Heart right ventricle (tissue), 16 donors: ENCODE measurements around the gene CATSPER3. TPM values are rescaled to one million over a fixed set of nuclear protein-coding genes. Genes with fewer than 3 reads are reported as not detected.

Experiments used
- ATAC-seq, 8 donors: fragments of 200-7000 bp; cut with Tn5 transposase; one replicate each; pipeline ENCODE4 v1.9.1; 2020; ENCODE audit warnings: mild to moderate bottlenecking in 8 of 8, moderate library complexity in 8 of 8, moderate number of reproducible peaks in 1 of 8
- DNase-seq, 2 donors: peaks; one replicate each; pipeline ENCODE4 v3.0.0-alpha.2; 2020
- H3K27ac ChIP-seq, 10 donors: fragments of 200-600 bp; sonication (generic) in 2 of 10; one replicate each; pipeline versions ENCODE4 v1.5.0 to v1.8.0; 2020 to 2022; ENCODE audit warnings: mild to moderate bottlenecking in 3 of 10
- H3K27me3 ChIP-seq, 7 donors: fragments of 200-600 bp; one replicate each; pipeline ENCODE4 v1.8.0; 2021 to 2022; ENCODE audit warnings: mild to moderate bottlenecking in 2 of 7
- H3K36me3 ChIP-seq, 9 donors: fragments of 200-600 bp; sonication (generic) in 1 of 9; one replicate each; pipeline versions ENCODE4 v1.5.0 to v1.8.0; 2020 to 2022; ENCODE audit warnings: mild to moderate bottlenecking in 2 of 9
- H3K4me1 ChIP-seq, 9 donors: fragments of 200-600 bp; sonication (generic) in 1 of 9; one replicate each; pipeline versions ENCODE4 v1.5.0 to v1.8.0; 2020 to 2022; ENCODE audit warnings: mild to moderate bottlenecking in 4 of 9
- H3K4me3 ChIP-seq, 10 donors: fragments of 200-600 bp; sonication (generic) in 2 of 10; one replicate each; pipeline versions ENCODE4 v1.5.0 to v1.8.0; 2020 to 2022; ENCODE audit warnings: mild to moderate bottlenecking in 7 of 10, moderate library complexity in 2 of 10
- H3K9me3 ChIP-seq, 11 donors: fragments of 200-600 bp in 10 of 11; sonication (generic) in 2 of 11; one replicate each; pipeline versions ENCODE4 v1.5.0 to v1.8.0; 2013 to 2022; ENCODE audit warnings: mild to moderate bottlenecking in 2 of 11, control low read depth in 1 of 11, moderate library complexity in 1 of 11
- WGBS, 2 donors: extraction: QIAGEN DNeasy Blood & Tissue Kit; methylation state at CpG; one replicate each; pipeline ENCODE4 v1.1.7; 2013; ENCODE audit warnings: inconsistent platforms in 1 of 2; 5-methylcytosine and 5-hydroxymethylcytosine counted together
- intact Hi-C, 10 donors: fragments of 100-400 bp; cut with DNase I; formaldehyde crosslinking; loops; one replicate each; pipeline versions ENCODE4 v1.11.1 to v1.14.2; 2022
- microRNA-seq, 2 donors: library from miRNA; unstranded; fragments of <30 nt; microRNA quantifications; one replicate each; pipeline ENCODE4 v1.2.0, GENCODE V29; 2021
- polyA plus RNA-seq, 2 donors: library from polyadenylated mRNA; stranded (reverse); fragments of 200-250 nt; gene quantifications; one replicate each; pipeline ENCODE4 v1.2.3, GENCODE V29; 2013
- total RNA-seq, 10 donors: library from RNA; stranded (reverse); fragmentation: NEBNext Ultra II Directional in 3 of 10; extraction: Animal tissue kit (Norgen Biotek cat#: 25700) in 3 of 10; gene quantifications; one replicate each; pipeline versions ENCODE4 v1.2.1 to v1.2.4, GENCODE V29; 2021 to 2023
- TF ChIP-seq, protein P1 (sequence below), 9 donors: fragments of 200-600 bp; sonication (generic) in 2 of 9; IDR thresholded peaks; one replicate each; pipeline versions ENCODE4 v1.5.0 to v1.8.0; 2021 to 2022; ENCODE audit warnings: antibody characterized with exemption in 9 of 9, mild to moderate bottlenecking in 5 of 9, moderate library complexity in 1 of 9
- donor health status: Arrhythmogenic right ventricular cardiomyopathy.
- donor health status: ischemic (EF 13 %, LVEDD 7.1; RV severe dilation, severe dysfunction).
- donor health status: healthy with polysubstance abuse.
- donor health status: DM: no; HTN: yes; CAD: no.
- donor health status: DM: no; HTN: no; CAD: no.
- donor health status: ischemic (EF 25% LVEDD 6.9; RV normal size, moderate dysfunction).
- donor health status: ischemic (EF 25% LVEDD 5.7; RV mildly dilated, moderate dysfunction).
- donor health status: healthy.
- donor health status: DM: yes; HTN: yes; CAD: no.
- donor health status: Ischemic cardiomyopathy.
- donor health status: ischemic (EF 35%, LVEDD 5.7; RV mildly dilated, moderate dysfunction).
- donor health status: nonischemic (EF 11% LVEDD 7.7; RV severe dilation, severe dysfunction).
- donor health status: DM: yes; HTN: yes; CAD: no.
- donor health status: PGD.
- donor health status: ischemic (EF 29% LVEDD 5.4; RV normal size, mild dysfunction).
- donor health status: nonischemic (EF 23%, LVEDD 6.1; RV moderate dilation, normal function).

Gene CATSPER3
- total and polyA plus RNA-seq, 12 donors: 0.37 to 1.1 (median 0.72) TPM

- WGBS, 2 donors: 85 to 93% methylated on average over 6 of the region's 6 CpGs
- H3K36me3 ChIP-seq: no peaks in the 10 kb centered on the region
Observed at GRCh38 chr5:135061001-135061400, 93.3 kb downstream of the CATSPER3 start.

More at GRCh38 chr5:135061001-135061400, 93.3 kb downstream of the CATSPER3 start:
- intact Hi-C loops: no loop called here
- no peaks in the 10 kb centered on the region for H3K9me3 ChIP-seq
- H3K27me3 ChIP-seq: peaks cover 0 to 40% (median 5%) of the 10 kb centered on the region in 7 donors
- TF ChIP-seq, protein P1, sequence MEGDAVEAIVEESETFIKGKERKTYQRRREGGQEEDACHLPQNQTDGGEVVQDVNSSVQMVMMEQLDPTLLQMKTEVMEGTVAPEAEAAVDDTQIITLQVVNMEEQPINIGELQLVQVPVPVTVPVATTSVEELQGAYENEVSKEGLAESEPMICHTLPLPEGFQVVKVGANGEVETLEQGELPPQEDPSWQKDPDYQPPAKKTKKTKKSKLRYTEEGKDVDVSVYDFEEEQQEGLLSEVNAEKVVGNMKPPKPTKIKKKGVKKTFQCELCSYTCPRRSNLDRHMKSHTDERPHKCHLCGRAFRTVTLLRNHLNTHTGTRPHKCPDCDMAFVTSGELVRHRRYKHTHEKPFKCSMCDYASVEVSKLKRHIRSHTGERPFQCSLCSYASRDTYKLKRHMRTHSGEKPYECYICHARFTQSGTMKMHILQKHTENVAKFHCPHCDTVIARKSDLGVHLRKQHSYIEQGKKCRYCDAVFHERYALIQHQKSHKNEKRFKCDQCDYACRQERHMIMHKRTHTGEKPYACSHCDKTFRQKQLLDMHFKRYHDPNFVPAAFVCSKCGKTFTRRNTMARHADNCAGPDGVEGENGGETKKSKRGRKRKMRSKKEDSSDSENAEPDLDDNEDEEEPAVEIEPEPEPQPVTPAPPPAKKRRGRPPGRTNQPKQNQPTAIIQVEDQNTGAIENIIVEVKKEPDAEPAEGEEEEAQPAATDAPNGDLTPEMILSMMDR (IDR thresholded peaks at IDR 0.05): no peak
- no peak overlapping the region for H3K27ac ChIP-seq
- no peak for ATAC-seq
- peaks cover 0 to 9% (median 0%) of the 10 kb centered on the region in 9 donors for H3K4me1 ChIP-seq
- DNase-seq: no peak
- H3K4me3 ChIP-seq: no peak overlapping the region

Small RNA genes lying within 50 kb of the gene (microRNA-seq; reads per million reads assigned to microRNA genes)
- 0 reads per million in 2 donors for gene MIR4461

Other genes with a start within 250 kb of the CATSPER3 start
- 10 to 100 TPM; 14.6 to 22.1 (median 18.1) TPM for gene CAMLG, start 229.4 kb upstream of the CATSPER3 start, total RNA-seq
- gene CAMLG, start 229.4 kb upstream of the CATSPER3 start, polyA plus RNA-seq: 10 to 100 TPM; 18.2 to 21.8 TPM
- gene DDX46, start 209.1 kb upstream of the CATSPER3 start, total RNA-seq: 10 to 100 TPM; 26.1 to 34.8 (median 29.7) TPM
- 10 to 100 TPM; 11.9 to 34.6 TPM for gene DDX46, start 209.1 kb upstream of the CATSPER3 start, polyA plus RNA-seq
- 10 to 100 TPM; 20.6 to 31.2 (median 23.5) TPM for gene C5orf24, start 121.9 kb upstream of the CATSPER3 start, total RNA-seq
- 10 to 100 TPM; 12.0 to 20.1 TPM for gene C5orf24, start 121.9 kb upstream of the CATSPER3 start, polyA plus RNA-seq
- gene TXNDC15, start 93.5 kb upstream of the CATSPER3 start, total RNA-seq: 10 to 100 TPM; 37.5 to 72.0 (median 51.1) TPM
- gene TXNDC15, start 93.5 kb upstream of the CATSPER3 start, polyA plus RNA-seq: 10 to 100 TPM; 62.8 to 72.7 TPM
- gene PCBD2, start 62.8 kb upstream of the CATSPER3 start, total RNA-seq: 10 to 100 TPM; 15.9 to 36.4 (median 26.8) TPM
- 1 to 10 TPM; 6.9 to 7.8 TPM for gene PCBD2, start 62.8 kb upstream of the CATSPER3 start, polyA plus RNA-seq
- under 1 TPM in 3 of 10 donors, not detected in 7; 0.11 to 0.24 (median 0.14) TPM for gene PITX1, start 66.3 kb downstream of the CATSPER3 start, total RNA-seq
- gene PITX1, start 66.3 kb downstream of the CATSPER3 start, polyA plus RNA-seq: under 1 TPM in 1 of 2 donors, not detected in 1; 0.06 TPM